Skin of body (tissue), 2 donors: ENCODE results near the gene CD3E. TPM values are rescaled to one million over a fixed set of nuclear protein-coding genes. Genes with fewer than 3 reads are reported as not detected.

ENCODE experiments used
- small RNA-seq: library from RNA; depleted of rRNA; stranded (forward); fragments of <200 nt; gene quantifications from one replicate; pipeline ENCODE3, GENCODE V24; 2014; ENCODE audit warnings: low replicate concordance
- total RNA-seq: library from RNA; depleted of rRNA; stranded (reverse); fragments of >200 nt; gene quantifications from one replicate; pipeline ENCODE4 v1.2.3, GENCODE V29; 2014

Gene CD3E
- total RNA-seq, 1 donor from 2014 or later: 0.30 TPM

Small RNA genes lying within 50 kb of the gene (small RNA-seq; reads per million reads assigned to genes)
- gene AP001582.1: not detected

Other genes with a start within 250 kb of the CD3E start
- gene TMPRSS4, start 227.7 kb upstream of the CD3E start, total RNA-seq: 2.5 TPM
- gene SMIM35, start 217.8 kb upstream of the CD3E start, total RNA-seq: not detected
- 3.1 TPM for gene SCN4B, start 151.9 kb upstream of the CD3E start, total RNA-seq
- 2.8 TPM for gene SCN2B, start 128.1 kb upstream of the CD3E start, total RNA-seq
- gene JAML, start 79.7 kb upstream of the CD3E start, total RNA-seq: 12.2 TPM
- 26.1 TPM for gene MPZL3, start 52.4 kb upstream of the CD3E start, total RNA-seq
- 56.5 TPM for gene MPZL2, start 40.4 kb upstream of the CD3E start, total RNA-seq
- 0.59 TPM for gene CD3D, start 38.0 kb downstream of the CD3E start, total RNA-seq
- gene CD3G, start 39.6 kb downstream of the CD3E start, total RNA-seq: 0.10 TPM
- gene UBE4A, start 54.9 kb downstream of the CD3E start, total RNA-seq: 31.4 TPM
- 65.8 TPM for gene ATP5MG, start 96.9 kb downstream of the CD3E start, total RNA-seq
- 59.4 TPM for gene KMT2A, start 131.8 kb downstream of the CD3E start, total RNA-seq
- 0.79 TPM for gene TTC36, start 222.7 kb downstream of the CD3E start, total RNA-seq
- gene TMEM25, start 226.5 kb downstream of the CD3E start, total RNA-seq: 8.1 TPM